Thyroid gland (tissue), 4 donors: Measurements from ENCODE around the gene C1QTNF3.

Source experiments
- POLR2A ChIP-seq, 2 donors: fragments of 450-650 bp; IDR thresholded peaks; one replicate each; pipeline ENCODE4 v1.6.1; 2017; ENCODE audit warnings: antibody characterized with exemption in 2 of 2, mild to moderate bottlenecking in 2 of 2, moderate library complexity in 1 of 2
- TF ChIP-seq, protein P1 (sequence below), 6 experiments: fragments of 200-600 bp in 3 of 6; fragments of 450-650 bp in 3 of 6; sonication (generic) in 3 of 6; IDR thresholded peaks; one replicate each; pipeline ENCODE4 v1.5.1; 2016 to 2019; ENCODE audit warnings: antibody characterized with exemption in 6 of 6, mild to moderate bottlenecking in 2 of 6, inconsistent platforms in 1 of 6, moderate library complexity in 1 of 6

DNA sequence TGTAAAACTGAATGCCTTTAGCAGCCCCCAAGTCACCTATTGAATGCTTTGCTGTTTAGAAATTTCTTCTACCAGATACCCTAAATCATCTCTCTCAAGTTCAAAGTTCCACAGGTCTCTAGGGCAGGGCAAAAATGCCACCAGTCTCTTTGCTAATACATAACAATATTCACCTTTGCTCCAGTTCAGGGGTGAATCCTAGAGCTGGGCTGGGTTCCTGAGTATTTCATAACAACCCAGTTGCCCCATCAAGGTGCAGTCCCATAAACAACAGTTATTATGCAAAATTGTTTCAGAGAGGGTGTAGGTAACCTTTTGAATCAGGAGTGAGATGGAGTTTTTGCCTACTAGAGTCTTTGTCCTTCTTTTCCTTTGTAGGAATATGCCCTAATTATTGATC lies 19.0 kb upstream of the C1QTNF3 start:
- TF ChIP-seq POLR2A (IDR thresholded peaks at IDR 0.05): no peak
- TF ChIP-seq, protein P1, sequence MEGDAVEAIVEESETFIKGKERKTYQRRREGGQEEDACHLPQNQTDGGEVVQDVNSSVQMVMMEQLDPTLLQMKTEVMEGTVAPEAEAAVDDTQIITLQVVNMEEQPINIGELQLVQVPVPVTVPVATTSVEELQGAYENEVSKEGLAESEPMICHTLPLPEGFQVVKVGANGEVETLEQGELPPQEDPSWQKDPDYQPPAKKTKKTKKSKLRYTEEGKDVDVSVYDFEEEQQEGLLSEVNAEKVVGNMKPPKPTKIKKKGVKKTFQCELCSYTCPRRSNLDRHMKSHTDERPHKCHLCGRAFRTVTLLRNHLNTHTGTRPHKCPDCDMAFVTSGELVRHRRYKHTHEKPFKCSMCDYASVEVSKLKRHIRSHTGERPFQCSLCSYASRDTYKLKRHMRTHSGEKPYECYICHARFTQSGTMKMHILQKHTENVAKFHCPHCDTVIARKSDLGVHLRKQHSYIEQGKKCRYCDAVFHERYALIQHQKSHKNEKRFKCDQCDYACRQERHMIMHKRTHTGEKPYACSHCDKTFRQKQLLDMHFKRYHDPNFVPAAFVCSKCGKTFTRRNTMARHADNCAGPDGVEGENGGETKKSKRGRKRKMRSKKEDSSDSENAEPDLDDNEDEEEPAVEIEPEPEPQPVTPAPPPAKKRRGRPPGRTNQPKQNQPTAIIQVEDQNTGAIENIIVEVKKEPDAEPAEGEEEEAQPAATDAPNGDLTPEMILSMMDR (IDR thresholded peaks at IDR 0.05): no peak
